Measurements from ENCODE around the gene RB1. TPM values are rescaled to one million over a fixed set of nuclear protein-coding genes. Genes with fewer than 3 reads are reported as not detected.

RB1 gene
- 34.6 and 35.2 TPM in 2 replicates for total RNA-seq

GRCh38 chr13:48303359-48304142 lies at the start of gene RB1:
TSS of gene RB1 (plus strand) at chr13:48303751. CDS start at chr13:48303913, 162 bp downstream.

GRCh38 chr13:48412881-48413351 lies 109.4 kb downstream of the RB1 start, which contains the start of gene LPAR6:
TSS of gene LPAR6 (minus strand) at chr13:48413113. CDS start at chr13:48412423, 690 bp downstream.

Small RNA genes lying within 50 kb of the gene (small RNA-seq; reads per million reads assigned to genes)
- gene RF00017, result not detected

Other genes starting within 250 kb of the RB1 start
- gene MED4, start 208.6 kb upstream of the RB1 start, total RNA-seq, result 30.6 and 37.6 TPM in 2 replicates
- gene ITM2B, start 70.5 kb upstream of the RB1 start, total RNA-seq, result 378 and 422 TPM in 2 replicates
- gene LPAR6, start 109.4 kb downstream of the RB1 start, total RNA-seq, result 2.4 and 4.8 TPM in 2 replicates
- gene RCBTB2, start 229.3 kb downstream of the RB1 start, total RNA-seq, result 10.3 and 14.8 TPM in 2 replicates

Data from articular chondrocyte of knee joint (primary cell).